Lower lobe of right lung (tissue), 2 donors: ENCODE measurements around the gene FOXI1. TPM values are rescaled to one million over a fixed set of nuclear protein-coding genes. Genes with fewer than 3 reads are reported as not detected.

Experiments
- ATAC-seq, 2 donors: fragments of 200-7000 bp; cut with Tn5 transposase; one replicate each; pipeline ENCODE4 v1.9.1; 2020 to 2022; ENCODE audit warnings: mild to moderate bottlenecking in 2 of 2, moderate library complexity in 2 of 2
- DNase-seq: peaks from one replicate; pipeline ENCODE4 v3.0.0-alpha.2; 2020
- H3K27ac ChIP-seq: fragments of 200-600 bp; one replicate; pipeline ENCODE4 v1.8.0; 2022
- H3K27me3 ChIP-seq: fragments of 200-600 bp; one replicate; pipeline ENCODE4 v1.8.0; 2022; ENCODE audit warnings: low read depth
- H3K36me3 ChIP-seq: fragments of 200-600 bp; one replicate; pipeline ENCODE4 v1.8.0; 2022; ENCODE audit warnings: mild to moderate bottlenecking
- H3K4me1 ChIP-seq: fragments of 200-600 bp; one replicate; pipeline ENCODE4 v1.8.0; 2022
- H3K4me3 ChIP-seq: fragments of 200-600 bp; one replicate; pipeline ENCODE4 v1.8.0; 2022; ENCODE audit warnings: mild to moderate bottlenecking
- H3K9me3 ChIP-seq: fragments of 200-600 bp; one replicate; pipeline ENCODE4 v1.8.0; 2022
- intact Hi-C: fragments of 100-400 bp; cut with DNase I; formaldehyde crosslinking; loops from one replicate; pipeline ENCODE4 v1.11.0; 2022
- total RNA-seq: library from RNA; stranded (reverse); fragmentation: NEBNext Ultra II Directional; extraction: Animal tissue kit (Norgen Biotek cat#: 25700); gene quantifications from one replicate; pipeline ENCODE4 v1.2.1, GENCODE V29; 2021
- TF ChIP-seq, protein P1 (sequence below): fragments of 200-600 bp; IDR thresholded peaks from one replicate; pipeline ENCODE4 v1.8.0; 2022; ENCODE audit warnings: antibody characterized with exemption, mild to moderate bottlenecking
- donor health status: DM: no; HTN: yes; CAD: no; lungs with severe emphysema.

Gene FOXI1
- total RNA-seq, 1 donor from 2014 or later = not detected

DNA sequence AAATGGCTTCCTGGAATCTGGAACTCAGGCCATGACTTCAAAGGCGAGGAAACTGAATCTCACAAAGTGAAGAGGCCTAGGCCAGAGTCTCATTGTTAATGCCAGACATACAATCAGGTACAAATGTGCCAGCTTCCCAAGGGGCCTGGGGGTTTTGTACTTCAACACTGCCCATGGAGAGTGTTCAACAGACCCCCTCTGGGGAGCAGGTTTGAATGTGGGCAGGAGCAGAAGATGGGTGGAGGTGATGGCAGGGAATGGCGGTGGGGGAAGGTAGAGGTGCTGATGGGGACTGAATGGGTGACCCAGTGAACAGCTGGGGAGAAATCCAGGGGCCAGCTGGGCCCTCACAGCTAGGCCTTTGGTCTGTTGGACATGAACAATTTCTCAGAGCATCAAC, 12.0 kb downstream of the FOXI1 start:
- intact Hi-C loops = no loop called here
- H3K4me3 ChIP-seq = no peak overlapping the region
- H3K27me3 ChIP-seq = no peaks in the 10 kb centered on the region
- no peak overlapping the region for H3K27ac ChIP-seq
- ATAC-seq = no peak
- no peak for DNase-seq
- no peaks in the 10 kb centered on the region for H3K9me3 ChIP-seq
- no peaks in the 10 kb centered on the region for H3K4me1 ChIP-seq
- H3K36me3 ChIP-seq = no peaks in the 10 kb centered on the region
- TF ChIP-seq, protein P1, sequence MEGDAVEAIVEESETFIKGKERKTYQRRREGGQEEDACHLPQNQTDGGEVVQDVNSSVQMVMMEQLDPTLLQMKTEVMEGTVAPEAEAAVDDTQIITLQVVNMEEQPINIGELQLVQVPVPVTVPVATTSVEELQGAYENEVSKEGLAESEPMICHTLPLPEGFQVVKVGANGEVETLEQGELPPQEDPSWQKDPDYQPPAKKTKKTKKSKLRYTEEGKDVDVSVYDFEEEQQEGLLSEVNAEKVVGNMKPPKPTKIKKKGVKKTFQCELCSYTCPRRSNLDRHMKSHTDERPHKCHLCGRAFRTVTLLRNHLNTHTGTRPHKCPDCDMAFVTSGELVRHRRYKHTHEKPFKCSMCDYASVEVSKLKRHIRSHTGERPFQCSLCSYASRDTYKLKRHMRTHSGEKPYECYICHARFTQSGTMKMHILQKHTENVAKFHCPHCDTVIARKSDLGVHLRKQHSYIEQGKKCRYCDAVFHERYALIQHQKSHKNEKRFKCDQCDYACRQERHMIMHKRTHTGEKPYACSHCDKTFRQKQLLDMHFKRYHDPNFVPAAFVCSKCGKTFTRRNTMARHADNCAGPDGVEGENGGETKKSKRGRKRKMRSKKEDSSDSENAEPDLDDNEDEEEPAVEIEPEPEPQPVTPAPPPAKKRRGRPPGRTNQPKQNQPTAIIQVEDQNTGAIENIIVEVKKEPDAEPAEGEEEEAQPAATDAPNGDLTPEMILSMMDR = no peak

DNA sequence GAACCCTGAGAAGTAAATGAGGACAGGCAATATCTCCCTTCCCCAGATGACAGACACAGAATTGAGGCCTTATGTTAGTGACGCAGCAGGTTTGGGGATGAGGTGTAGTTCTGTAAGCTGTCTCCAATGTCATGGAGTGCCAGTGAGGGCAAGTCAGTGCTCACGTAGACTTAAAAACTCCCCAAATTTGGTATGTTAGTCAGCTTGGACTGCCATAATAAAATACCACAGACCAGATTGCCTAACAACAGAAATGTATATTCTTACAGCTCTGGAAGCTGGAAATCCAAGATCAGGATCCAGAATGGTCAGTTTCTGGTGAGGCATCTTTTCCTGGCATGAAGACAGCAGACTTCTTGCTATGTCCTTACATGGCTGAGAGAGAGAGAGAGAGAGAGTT, 14.9 kb downstream of the FOXI1 start:
- no peak overlapping the region for H3K4me3 ChIP-seq
- no peaks in the 10 kb centered on the region for H3K27me3 ChIP-seq
- intact Hi-C loops = no loop called here
- no peaks in the 10 kb centered on the region for H3K9me3 ChIP-seq
- no peaks in the 10 kb centered on the region for H3K36me3 ChIP-seq
- DNase-seq = no peak
- no peak overlapping the region for H3K27ac ChIP-seq
- TF ChIP-seq, protein P1 = no peak
- ATAC-seq = no peak
- H3K4me1 ChIP-seq = no peaks in the 10 kb centered on the region

DNA sequence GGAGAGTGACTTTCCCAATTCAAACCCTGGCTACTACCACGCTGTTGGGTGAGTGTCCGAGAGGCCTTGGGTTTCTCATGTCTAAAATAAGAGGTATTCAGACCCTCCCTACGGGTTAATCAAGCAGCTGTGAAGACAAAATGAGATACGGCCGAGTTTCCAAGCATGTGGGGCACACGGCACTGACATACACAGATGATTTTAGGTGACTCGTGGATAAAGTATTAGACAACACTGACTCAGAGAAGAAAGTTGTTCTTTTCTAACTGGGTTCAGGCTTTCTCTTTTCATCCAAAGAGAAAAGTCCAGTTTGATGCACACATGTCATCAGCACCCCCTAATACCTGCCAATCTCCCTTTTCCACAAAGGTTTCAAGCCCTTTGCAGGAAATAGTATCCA, 15.6 kb downstream of the FOXI1 start:
- H3K4me1 ChIP-seq = no peaks in the 10 kb centered on the region
- DNase-seq (no peak), ATAC-seq (no peak)
- H3K4me3 ChIP-seq = no peak overlapping the region
- H3K27me3 ChIP-seq = no peaks in the 10 kb centered on the region
- intact Hi-C loops = no loop called here
- TF ChIP-seq, protein P1 = no peak
- H3K27ac ChIP-seq = no peak overlapping the region
- H3K9me3 ChIP-seq = peaks cover 4% of the 10 kb centered on the region
- H3K36me3 ChIP-seq = no peaks in the 10 kb centered on the region

DNA sequence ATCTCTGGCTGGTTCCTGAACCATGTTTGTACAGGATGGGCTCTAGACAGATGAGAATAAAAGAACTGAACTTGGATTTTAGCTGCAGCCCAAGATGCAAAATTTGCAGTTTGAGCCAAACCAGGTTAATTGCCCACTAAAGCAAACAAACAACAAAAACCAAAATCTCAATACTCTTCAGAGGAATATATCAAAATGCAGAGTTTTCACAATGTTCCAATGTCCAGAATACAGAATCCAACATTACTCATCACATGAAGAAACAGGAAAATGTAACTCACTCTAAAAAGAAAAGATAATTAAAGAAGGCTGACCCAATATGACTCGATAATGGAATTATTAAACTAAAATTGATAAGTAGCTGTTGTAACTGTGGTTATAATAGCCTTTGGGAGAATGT, 20.4 kb downstream of the FOXI1 start:
- Histone ChIP-seq H3K9me3 (peaks cover 14% of the 10 kb centered on the region), H3K27me3 (no peaks in the 10 kb centered on the region), H3K27ac (no peak overlapping the region), H3K36me3 (no peaks in the 10 kb centered on the region), H3K4me3 (no peak overlapping the region), H3K4me1 (no peaks in the 10 kb centered on the region)
- DNase-seq (no peak), ATAC-seq (no peak)
- intact Hi-C loops = no loop called here
- TF ChIP-seq, protein P1 = no peak

DNA sequence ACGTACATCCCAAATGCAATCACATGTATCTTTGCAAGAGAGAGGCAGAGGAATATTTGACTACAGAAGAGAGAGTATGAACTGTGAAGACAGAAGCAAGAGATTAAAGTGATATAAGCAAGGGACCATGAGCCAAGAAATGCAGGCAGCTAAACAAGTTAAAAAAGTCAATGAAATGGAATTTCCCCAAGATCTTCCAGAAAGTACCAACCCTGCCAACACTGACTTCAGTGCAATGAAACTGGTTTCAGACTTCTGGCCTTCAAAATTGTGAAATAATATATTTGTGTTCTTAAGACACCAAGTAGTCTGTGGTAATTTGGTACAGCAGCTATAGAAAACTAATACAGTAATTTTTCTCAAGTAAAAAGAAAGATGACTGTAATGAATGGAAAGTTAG, 20.9 kb downstream of the FOXI1 start:
- TF ChIP-seq, protein P1 = no peak
- ATAC-seq (no peak), DNase-seq (no peak)
- no peaks in the 10 kb centered on the region for H3K36me3 ChIP-seq
- H3K4me1 ChIP-seq = no peaks in the 10 kb centered on the region
- no peak overlapping the region for H3K4me3 ChIP-seq
- H3K27ac ChIP-seq = no peak overlapping the region
- H3K27me3 ChIP-seq = no peaks in the 10 kb centered on the region
- intact Hi-C loops = no loop called here
- peaks cover 14% of the 10 kb centered on the region for H3K9me3 ChIP-seq

DNA sequence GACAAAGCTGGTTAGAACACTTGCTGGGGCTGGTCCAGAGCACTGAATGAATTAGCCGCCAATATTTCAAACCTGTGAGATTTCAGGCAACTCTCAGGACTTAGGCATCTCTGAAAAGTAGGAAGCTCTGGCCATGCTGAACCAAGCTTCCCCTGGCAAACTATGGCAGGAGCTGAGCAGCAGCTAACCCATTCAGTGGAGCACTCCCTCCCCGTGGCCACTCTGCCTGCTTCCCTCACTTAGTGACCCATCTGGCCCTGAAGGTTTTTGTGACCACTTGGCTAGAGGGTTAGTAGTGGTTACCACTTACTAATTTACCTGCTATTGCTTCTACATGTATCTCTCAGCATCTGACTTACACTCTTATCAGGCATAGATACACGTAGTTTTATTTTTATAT, 25.5 kb downstream of the FOXI1 start:
- Histone ChIP-seq H3K27me3 (no peaks in the 10 kb centered on the region), H3K4me1 (no peaks in the 10 kb centered on the region), H3K4me3 (no peak overlapping the region), H3K27ac (no peak overlapping the region), H3K9me3 (peaks cover 11% of the 10 kb centered on the region), H3K36me3 (no peaks in the 10 kb centered on the region)
- no peak for DNase-seq
- TF ChIP-seq, protein P1 = no peak
- intact Hi-C loops = no loop called here
- no peak for ATAC-seq
